HG03460 (cell line): Measurements from ENCODE around the gene ASL.
"Not testable (repeated sequence)": the region's sequence is repeated elsewhere in the genome, so short reads cannot be mapped to it uniquely, and the experiment has no call there.

Experiments used
- ATAC-seq: cut with Tn5 transposase; IDR thresholded peaks from one replicate; pipeline ENCODE4 v1.9.1; 2021; ENCODE audit not compliant: unreplicated experiment

Gene ASL

DNA sequence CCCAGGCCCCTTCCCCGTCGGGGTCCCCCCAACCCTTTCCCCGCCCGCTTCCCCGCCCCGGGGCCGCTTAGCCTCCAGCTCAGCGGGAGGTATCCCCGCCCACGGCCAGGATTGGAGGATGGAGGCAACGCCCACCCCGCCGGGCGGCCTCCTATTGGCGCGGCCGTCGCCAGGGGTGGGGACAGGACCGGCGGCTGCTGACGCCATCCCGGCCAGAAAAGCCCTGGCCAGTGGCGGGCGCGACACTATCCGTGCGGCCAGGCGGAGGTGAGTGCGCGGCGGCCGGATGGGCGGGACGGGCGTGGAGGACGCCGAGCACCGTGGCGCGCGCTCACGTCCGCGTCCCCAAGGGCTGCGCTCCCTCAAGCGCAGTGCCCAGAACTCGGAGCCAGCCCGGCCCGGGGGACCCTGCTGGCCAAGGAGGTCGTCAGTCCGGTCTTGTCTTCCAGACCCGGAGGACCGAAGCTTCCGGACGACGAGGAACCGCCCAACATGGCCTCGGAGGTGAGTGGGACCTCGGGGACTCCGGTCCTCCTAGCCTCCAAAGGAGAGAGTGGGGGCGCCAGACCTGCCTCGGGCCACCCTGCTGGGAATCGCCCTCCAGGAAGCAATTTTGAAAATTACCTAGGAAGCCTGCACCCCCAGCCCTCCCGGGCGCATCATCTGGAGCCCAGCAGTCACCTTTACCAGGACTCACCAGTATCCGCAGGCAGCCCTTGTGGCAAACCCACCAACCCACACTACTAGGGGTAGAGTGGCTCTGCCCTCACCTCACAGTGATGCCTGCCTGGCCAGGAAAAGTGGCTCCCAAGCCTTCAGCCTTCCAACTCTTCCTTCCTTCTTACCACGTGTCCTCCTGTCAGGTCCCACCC is at the start of gene ASL:
Gene ASL (plus strand): TSS at position 230 of the 872 bp plus-strand sequence. CDS start 263 bp downstream, at position 493.
- ATAC-seq = peak; percentile 98

DNA sequence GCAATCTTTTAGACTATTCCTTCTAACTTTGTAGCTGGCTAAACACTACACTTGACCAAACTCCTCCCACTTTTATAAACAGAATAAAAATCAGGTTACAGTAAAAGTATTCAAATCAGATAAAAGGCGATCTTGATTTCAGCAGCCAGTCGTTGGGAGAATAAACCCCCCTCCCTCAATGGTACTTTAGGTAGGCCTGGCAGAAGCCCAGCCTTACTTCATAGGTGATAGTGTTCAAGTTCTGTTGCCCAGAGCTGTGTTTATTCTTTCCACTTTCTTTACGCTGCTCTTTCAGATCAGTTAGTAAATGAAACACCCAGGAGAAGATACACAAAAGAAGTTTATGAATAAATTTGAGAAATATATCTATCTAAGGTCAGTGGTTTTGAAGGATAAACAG is 47.3 kb upstream of the ASL start:
- not testable (repeated sequence) for ATAC-seq

DNA sequence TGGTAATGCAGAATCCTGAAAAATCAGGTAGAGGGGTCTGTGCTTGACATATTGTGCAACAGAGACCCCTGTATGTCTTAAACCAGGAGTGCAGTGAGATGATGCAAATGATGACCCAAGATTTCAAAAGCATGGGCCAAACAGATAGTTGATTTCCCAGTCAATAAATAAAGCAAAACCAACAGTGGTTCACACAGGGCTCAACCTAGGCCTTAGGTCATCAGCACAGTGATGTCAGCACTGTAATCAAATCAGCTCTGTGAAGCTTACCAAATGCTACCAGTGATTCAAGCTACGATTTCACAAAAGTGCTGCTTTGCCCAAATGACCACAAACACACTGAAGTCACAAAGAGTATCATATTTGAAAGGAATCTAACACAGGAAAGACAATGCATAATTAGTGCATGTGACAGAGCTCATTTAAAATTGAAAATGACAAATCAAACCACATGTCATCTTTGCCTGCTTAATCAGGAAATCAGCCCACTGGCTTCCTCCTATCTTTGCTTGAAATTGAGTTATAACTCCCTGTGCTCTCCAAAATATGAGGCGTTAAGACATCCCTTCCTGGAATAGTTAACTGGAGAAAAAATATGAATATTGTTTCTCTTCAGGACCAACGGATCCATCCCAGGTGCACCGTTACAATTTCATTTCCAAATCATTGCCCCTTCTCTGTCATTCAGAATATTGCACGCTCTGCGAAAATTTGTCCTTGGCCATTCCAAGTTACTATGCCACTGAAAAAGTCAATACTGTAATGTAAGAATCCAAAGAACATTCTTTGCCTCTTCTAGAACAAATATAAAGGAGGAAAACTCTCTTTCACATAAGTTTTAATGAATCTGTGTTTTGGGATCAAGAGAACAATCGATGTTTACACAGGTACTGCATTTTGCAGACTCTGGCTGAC is 41.9 kb upstream of the ASL start:
- no peak for ATAC-seq

DNA sequence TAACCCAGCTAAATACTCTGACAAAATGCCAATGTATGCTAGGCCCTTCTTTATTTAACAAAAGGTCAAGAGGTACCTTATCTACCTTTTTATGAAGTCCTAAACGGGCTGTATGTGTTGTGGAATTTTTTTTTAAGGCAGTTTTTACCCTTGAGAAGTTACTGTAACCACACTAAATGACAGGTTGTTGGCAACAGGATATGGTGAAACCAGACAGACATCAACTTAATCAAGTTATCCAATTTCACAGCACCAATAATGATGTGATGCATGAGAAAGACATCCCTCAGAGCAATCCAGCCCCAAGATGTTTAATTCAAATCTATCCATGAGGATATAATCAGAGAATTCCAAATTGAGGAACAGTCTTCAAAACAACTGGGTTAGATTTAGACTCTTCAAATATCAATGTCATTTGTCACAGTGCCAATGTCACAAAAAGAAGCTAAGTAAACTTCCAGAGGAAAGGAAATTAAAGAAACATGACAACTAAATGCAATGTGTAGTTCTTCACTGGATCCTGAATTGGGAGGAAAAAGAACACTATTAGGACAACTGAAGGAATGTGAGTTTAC is 41.1 kb upstream of the ASL start:
- not testable (repeated sequence) for ATAC-seq

DNA sequence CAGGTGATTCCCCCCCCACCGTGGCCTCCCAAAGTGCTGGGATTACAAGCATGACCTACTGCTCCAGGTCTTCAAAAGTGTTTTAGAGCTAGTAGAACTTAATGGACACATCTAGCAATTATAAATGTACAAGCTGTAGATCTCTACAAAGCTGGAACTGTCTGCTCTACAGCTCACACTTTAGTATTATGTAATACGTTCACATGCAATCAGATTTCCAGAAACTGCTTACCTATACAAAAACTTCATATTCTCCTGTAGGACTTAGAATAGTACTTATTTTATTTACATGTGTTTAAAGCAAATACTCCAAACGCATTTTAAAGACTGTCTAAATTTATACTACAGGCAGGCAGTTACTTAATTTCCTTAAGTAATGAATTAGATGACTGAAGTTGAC is 39.2 kb upstream of the ASL start:
- ATAC-seq = no peak

DNA sequence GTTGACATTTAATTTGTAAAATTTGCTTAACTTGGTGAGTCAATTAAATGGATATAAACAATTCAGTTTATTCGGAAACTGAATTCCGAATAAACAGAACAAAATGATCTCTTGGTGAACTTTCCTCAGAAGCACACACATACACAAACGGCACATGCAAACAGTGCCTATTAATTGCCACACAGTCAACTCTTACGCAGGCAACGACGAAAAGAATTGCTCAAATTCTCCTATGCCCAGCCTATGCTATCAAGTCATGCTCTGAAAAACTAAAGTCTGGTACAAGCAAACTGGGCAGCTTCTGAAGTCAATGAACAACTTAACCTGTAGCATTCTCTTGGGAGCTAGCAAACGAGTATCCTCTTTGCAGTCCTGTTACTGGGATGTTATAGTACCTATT is 38.8 kb upstream of the ASL start:
- no peak for ATAC-seq

DNA sequence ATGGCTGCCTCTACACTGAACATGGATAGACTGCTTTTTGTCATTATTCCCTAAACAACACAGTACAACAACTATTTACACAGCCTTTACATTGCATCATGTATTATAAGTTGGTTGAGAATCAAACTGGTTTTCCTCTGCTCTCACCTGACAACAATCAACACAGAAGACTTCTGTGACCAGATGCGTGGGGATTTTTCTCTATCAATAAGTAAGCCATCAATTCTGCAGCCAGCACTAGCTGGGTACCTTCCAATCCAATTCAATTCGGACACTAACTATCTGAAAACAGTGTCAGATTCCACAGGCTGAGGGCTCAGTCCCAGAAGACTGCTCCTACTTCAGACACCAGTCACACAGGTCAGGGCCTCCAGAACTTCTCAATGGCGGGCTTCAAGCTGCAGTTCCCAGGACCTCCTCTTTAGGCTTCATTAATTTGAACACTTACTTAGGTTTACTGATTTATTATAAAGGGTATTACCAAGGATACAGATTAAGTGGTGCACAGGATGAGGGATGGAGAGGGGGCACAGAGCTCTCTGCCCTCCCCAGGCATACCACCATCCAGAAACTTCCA is 36.4 kb upstream of the ASL start:
- peak; percentile 59 for ATAC-seq

DNA sequence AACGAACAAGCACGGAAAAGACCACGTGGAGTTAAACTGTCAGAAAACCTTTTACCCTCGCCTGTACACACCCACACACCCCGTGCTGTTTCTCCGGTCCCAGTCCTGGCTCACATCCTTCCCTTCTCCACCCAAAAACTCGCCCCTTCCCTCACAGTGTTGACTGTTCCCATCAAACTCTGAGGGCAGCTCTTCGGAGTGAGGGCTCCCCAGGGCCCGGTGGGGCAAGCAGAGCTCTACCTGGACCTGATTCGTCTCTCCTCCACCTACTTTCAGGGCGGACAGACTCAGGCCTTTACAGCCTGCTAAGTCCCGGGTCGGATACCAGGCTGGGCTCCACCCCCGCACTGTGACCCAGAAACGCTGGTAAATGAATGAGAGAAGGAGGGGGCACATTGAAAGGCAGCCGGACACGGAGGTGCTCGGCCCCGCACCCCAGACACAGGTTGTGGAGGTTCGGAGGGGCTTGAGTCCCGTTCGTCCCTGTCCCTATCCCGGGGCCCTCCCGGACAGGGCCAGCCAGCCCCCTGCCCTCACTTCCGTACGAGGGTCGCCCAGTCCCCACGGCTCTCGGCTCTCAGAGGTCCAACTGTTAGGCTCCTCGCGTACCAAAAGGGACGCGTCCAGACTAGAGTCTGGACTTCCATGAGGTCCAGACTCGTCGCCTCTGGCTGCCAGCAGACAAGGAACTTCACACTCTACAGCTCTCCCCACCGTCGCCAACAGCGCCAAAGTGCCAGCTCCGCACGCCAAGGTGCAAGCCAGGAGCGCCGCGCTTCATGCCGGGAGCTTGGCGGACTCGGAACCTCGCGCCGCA is 31.7 kb upstream of the ASL start:
- ATAC-seq = no peak

DNA sequence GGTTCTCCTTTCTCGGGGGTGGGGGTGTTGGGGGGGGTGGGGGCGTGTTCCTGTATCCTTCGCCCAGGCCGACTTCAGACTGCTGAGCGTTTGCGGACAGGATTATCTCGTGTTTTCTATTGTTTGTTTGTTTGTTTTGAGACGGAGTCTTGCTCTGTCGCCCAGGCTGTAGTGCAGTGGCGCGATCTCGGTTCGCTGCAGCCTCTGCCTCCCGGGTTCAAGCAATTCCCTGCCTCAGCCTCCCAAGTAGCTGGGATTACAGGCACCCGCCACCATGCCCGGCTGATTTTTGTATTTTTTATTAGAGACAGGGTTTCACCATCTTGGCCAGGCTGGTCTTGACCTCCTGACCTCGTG is 31.1 kb upstream of the ASL start:
- not testable (repeated sequence) for ATAC-seq

DNA sequence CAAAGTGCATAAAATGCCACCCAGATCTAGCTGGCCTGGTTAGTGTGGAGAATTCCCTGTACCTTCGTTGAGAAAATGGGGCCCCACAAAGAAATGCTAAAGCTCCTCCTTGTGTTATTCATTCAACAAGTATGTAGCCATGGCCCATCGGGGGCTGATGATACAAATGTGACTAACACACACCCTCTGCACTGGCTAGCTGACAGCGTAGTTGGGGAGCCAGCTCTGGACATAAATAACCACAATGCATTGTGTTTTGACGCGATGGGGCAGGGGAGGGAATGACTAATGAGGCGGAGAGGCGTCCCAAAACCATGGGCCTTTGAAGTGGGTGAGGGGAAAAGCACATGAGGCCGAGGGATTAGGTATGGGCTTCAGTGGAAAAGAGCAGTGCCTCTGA is 28.2 kb upstream of the ASL start:
- ATAC-seq = no peak

DNA sequence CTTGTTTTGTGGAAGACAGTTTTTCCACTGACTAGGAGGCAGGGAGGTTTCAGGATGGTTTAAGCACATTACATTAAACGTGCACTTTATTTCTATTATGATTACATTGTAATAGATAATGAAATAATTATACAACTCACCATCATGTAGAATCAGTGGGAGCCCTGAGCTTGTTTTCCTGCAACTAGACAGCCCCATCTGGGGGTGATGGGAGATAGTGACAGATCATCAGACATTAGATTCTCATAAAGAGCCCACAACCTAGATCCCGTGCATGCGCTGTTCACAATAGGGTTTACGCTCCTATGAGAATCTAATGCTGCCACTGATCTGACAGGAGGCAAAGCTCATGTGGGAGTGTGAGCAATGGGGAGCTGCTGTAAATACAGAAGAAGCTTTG is 25.7 kb upstream of the ASL start:
- not testable (repeated sequence) for ATAC-seq

DNA sequence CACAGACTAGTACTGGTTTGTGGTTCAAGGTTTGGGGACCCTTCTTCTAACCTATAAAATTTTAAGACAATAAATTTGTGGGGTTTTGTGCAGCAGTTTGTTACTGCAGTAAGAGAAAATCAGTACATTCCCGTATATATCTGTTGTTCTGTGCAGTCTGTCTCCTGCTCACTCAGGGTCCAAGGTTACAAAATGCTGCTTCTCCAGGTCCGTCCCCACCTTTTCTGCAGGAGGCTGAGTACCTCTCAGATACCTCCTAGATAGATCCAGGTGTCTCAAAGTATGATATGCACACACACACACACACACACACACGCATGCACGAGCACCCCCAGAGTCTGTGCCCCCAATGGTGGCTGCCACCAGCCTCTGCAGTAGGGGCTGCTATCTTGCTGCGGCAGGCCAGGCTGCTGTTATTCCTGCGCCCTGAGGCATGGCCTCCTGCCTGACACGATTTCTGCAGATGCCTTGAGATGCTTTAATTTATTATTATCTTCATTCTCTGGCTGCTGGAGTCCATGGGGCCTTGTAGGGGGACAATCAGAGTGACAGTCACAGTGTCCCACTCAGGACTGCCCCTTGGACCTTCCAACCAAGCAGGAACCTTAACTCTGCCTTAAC is 25.2 kb upstream of the ASL start:
- ATAC-seq = no peak

DNA sequence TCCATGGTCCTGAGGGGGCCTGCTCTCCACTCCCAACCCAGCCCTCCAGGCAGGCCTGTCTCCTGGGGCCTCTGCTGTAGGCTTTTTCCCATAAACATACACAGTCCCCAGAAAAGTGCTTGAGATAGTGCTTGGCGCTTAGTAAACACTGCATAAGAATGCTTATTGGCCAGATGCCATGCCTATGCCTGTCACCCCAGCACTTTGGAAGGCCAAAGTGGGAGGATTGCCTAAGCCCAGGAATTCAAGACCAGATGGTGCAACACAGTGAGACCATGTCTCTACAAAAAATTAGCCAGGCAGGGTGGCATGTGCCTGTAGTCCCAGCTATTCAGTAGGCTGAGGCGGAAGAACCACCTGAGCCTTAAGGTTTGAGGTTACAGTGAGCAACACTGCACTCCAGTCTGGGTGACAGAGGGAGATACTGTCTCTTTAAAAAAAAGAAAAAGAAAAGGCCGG is 24.6 kb upstream of the ASL start:
- ATAC-seq = no peak

DNA sequence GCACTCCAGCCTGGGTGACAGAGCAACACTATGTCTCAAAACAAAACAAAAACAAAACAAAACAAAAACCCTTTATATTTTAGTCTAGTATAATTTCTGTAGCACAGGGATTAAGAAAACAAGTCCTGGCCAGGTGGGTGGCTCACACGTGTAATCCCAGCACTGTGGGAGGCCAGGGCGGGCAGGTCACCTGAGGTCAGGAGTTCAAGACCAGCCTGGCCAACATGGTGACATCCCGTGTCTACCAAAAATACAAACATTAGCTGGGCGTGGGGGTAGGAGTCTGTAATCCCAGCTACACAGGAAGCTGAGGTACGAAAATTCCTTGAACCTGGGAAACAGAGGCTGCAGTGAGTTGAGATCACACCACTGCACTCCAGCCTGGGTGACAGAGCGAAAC is 23.2 kb upstream of the ASL start:
- no peak for ATAC-seq

DNA sequence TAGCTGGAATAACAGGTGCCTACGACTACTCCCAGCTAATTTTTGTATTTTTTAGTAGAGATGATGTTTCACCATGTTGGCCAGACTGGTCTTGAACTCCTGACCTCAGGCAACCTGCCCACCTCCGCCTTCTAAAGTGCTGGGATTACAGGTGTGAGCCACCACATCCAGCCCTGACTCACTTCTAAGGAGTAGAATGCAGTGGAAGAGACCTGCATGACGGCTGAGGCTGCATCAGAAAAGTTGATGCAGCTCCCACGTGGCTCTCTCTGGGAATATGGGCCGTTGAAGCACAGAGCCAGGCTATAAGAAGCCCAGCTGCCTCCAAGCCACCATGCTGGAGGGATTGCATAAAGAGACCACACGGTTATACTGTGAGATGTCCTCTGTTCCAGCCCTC is 21.6 kb upstream of the ASL start:
- no peak for ATAC-seq

DNA sequence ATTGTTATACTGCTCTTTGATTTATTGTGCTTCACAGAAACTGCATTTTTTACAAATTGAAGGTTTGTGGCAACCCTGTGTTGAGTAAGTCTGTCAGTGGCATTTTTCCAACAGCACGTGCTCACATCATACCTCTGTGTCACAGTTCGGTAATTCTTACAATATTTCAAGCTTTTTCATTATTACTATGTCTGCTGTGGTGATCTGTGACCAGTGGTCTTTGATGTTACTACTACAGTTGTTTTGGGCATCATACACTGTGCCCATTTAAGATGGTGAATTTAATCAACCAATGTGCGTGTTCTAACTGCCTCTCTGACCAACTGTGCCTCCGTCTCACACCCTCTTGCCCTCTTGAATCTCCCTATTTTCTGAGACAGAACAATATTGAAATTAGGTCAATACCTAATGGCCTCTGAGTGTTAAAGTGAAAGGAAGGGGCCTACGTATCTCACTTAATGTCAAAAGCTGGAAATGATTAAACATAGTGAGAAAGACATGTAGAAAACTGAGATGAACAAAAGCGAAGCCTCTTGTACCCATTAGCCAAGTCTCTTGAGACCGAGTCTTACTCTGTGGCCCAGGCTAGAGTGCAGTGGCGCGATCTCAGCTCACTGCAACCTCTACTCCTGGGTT is 20.2 kb upstream of the ASL start:
- ATAC-seq = peak; percentile 85

DNA sequence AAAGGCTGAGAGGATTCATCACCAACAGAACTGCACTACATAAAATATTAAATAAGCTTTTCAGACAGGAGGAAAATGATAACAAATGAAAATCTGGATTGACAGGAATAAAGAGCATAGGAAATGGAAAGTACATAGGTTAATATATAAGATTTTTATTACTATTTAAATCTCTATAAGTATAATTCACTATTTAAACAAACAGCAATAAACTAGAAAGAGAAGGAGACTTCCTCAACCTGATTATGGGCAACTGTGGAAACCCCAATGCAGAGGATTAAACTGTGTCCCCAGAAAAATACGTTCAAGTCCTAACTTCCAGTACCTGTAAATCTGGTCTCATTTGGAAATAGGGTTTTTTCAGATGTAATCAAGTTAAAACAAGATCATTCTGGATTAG is 14.8 kb upstream of the ASL start:
- ATAC-seq = no peak

DNA sequence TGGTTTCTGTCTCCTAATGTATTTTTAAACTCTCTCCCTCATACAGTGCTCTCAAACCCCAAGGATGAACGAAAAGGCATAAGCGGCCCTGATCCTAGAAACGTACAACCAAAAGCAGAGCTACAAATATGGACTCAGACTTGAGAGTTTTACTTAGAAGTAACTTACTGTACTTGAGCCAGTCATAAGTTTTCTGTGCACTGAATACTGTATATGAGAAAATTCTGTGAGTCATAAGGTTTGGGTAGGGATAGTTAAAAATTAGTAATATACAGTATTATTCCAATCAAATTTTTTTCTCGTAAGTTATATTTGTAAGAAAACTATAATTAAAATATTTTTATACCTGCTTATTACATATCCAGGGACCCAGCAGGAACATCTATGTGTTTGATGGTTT is 5.9 kb upstream of the ASL start:
- ATAC-seq = no peak

DNA sequence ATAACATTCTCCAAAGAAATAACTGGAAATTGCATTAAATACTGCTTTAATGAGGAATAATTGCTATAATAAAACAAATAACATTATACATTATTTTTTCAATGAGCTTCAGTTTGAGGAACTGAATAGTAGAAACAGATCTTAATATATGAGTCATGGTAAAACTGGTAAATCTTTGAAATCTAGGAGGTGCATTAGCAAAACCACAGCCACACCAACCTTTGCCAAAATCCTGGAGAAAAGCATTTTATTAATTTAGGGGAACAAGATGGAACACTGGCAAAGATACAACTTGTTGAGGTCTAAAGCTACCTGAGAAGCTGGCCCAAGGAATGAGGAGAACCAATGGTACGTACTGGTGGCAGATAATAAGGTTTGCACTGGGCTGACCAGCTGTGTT is 5.4 kb upstream of the ASL start:
- ATAC-seq = no peak
